ENCODE measurements around the gene PDE3A. TPM values are rescaled to one million over a fixed set of nuclear protein-coding genes. Genes with fewer than 3 reads are reported as not detected.

The PDE3A gene
- total RNA-seq, 1 experiment from 2014 or later, result 2.8 TPM

DNA sequence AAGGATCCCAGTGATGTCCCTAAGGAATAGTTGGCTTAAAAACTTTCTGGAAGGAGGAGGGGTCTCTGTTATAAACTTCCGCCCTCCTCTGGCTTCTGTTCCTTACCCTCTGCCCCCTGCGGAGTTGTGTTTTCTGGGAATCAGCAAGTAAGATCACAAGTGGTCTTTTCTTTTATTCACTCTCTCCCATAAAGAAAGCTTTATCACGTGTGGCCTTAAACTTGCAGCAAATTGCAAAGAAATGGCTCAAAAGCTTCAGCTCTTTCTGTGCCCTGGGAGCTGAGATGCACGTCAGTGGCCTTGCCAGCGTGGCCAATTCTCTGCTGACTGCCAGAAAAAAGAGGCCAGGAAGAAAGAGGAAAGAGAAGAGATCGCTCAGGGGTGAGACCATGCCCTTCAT, 326.9 kb downstream of the PDE3A start, which contains the start of gene SLCO1C1 (continued):
- TF ChIP-seq, protein P1, sequence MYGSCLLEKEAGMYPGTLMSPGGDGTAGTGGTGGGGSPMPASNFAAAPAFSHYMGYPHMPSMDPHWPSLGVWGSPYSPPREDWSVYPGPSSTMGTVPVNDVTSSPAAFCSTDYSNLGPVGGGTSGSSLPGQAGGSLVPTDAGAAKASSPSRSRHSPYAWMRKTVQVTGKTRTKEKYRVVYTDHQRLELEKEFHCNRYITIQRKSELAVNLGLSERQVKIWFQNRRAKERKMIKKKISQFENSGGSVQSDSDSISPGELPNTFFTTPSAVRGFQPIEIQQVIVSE (CRISPR knock-in tag; IDR thresholded peaks at IDR 0.05; ENCODE audit: borderline replicate concordance), result no peak

DNA sequence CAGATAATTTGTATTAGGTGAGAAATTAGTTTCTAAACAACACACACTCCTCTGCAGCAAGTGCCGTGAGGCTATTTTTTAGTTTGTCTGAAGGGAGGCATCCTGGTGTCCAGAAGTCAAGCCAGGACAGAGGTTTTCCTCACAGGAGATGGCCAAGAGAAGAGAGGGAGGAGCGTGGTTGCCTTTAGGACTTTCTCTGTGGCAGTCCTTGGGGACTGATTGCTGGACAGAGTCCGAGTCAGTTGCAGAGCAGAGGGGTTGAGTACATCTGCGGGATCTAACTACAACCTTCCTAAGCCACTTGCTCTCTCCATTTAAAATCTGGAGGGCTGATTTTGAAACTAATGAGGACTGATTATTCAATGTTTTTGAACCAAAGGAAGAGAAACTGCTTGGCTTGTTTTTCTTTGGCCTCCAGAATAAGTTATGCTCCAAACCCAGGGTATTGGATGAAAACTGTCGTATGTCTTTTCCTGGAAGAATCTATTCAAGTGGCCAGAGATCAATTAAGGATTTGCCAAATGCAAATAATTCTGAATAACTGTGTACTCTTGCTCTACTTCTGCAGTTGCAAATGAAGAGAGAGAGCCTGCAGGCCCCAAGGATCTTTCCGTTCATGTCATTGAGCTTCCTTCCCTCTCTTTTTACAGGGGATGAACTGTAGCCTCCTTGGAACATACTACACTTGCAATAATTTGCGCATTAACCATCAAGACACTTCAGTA, 328.0 kb downstream of the PDE3A start:
- CTCF ChIA-PET, result no interaction called here
- TF ChIP-seq, protein P2, sequence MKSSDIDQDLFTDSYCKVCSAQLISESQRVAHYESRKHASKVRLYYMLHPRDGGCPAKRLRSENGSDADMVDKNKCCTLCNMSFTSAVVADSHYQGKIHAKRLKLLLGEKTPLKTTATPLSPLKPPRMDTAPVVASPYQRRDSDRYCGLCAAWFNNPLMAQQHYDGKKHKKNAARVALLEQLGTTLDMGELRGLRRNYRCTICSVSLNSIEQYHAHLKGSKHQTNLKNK (CRISPR knock-in tag; IDR thresholded peaks at IDR 0.05), result no peak
- no peak for TF ChIP-seq JAZF1 (CRISPR knock-in tag; IDR thresholded peaks at IDR 0.05)
- Mint-ChIP-seq H3K36me3 (no peaks in the 10 kb centered on the region), H3K27me3 (ENCODE audit: low read depth) (no peaks in the 10 kb centered on the region), H3K4me1 (peaks cover 35% of the 10 kb centered on the region), H3K27ac (no peak overlapping the region; the same call in 1 of the 2 replicates), H3K9me3 (no peaks in the 10 kb centered on the region), H3K4me3 (no peak overlapping the region)
- POLR2A ChIA-PET, result no interaction called here
- no peak for DNase-seq (ENCODE audit: low spot score)
- ATAC-seq, result peak; percentile 48; the same call in 1 of the 2 replicates

DNA sequence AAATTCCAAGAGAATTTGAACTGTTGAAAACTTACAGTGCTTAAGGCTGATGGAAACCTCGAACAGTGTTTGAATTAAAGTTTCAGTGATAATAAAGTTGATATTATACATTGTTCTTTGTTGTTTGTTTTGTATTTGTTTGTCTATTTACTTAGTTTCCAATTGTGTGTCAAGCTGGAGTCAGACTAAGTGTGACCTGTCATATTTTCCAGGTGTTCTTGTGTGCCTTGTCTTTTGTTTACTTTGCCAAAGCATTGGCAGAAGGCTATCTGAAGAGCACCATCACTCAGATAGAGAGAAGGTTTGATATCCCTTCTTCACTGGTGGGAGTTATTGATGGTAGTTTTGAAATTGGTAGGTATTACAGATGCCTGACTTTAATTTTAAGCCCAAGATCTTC, 332.8 kb downstream of the PDE3A start:
- peaks cover 24% of the 10 kb centered on the region for H3K4me1 Mint-ChIP-seq
- CTCF ChIA-PET, result no interaction called here
- POLR2A ChIA-PET, result no interaction called here
- H3K4me3 Mint-ChIP-seq, result no peak overlapping the region
- ATAC-seq, result no peak
- H3K36me3 Mint-ChIP-seq, result no peaks in the 10 kb centered on the region
- H3K27ac Mint-ChIP-seq, result no peak overlapping the region
- no peaks in the 10 kb centered on the region for H3K9me3 Mint-ChIP-seq
- H3K27me3 Mint-ChIP-seq (ENCODE audit: low read depth), result no peaks in the 10 kb centered on the region
- no peak for DNase-seq (ENCODE audit: low spot score)
- TF ChIP-seq JAZF1 (CRISPR knock-in tag; IDR thresholded peaks at IDR 0.05) (no peak), IRF2 (CRISPR knock-in tag; IDR thresholded peaks at IDR 0.05; ENCODE audit: borderline replicate concordance, low read depth) (no peak), RORB (CRISPR knock-in tag; IDR thresholded peaks at IDR 0.05) (no peak), FOXK1 (CRISPR knock-in tag; IDR thresholded peaks at IDR 0.05) (no peak), EMX1 (CRISPR knock-in tag; IDR thresholded peaks at IDR 0.05) (no peak), ZNF232 (CRISPR knock-in tag; IDR thresholded peaks at IDR 0.05) (no peak), ZNF219 (CRISPR knock-in tag; IDR thresholded peaks at IDR 0.05; ENCODE audit: borderline replicate concordance) (no peak), MXD4 (CRISPR knock-in tag; IDR thresholded peaks at IDR 0.05; ENCODE audit: borderline replicate concordance) (no peak), GRHL2 (CRISPR knock-in tag; IDR thresholded peaks at IDR 0.05; ENCODE audit: insufficient replicate concordance, severe bottlenecking) (no peak), TEAD1 (CRISPR knock-in tag; IDR thresholded peaks at IDR 0.05) (no peak), NR3C1 (CRISPR knock-in tag; conservative IDR thresholded peaks at IDR 0.05; ENCODE audit: low read depth) (no peak), ZNF423 (CRISPR knock-in tag; IDR thresholded peaks at IDR 0.05) (no peak)
- TF ChIP-seq, protein P3, sequence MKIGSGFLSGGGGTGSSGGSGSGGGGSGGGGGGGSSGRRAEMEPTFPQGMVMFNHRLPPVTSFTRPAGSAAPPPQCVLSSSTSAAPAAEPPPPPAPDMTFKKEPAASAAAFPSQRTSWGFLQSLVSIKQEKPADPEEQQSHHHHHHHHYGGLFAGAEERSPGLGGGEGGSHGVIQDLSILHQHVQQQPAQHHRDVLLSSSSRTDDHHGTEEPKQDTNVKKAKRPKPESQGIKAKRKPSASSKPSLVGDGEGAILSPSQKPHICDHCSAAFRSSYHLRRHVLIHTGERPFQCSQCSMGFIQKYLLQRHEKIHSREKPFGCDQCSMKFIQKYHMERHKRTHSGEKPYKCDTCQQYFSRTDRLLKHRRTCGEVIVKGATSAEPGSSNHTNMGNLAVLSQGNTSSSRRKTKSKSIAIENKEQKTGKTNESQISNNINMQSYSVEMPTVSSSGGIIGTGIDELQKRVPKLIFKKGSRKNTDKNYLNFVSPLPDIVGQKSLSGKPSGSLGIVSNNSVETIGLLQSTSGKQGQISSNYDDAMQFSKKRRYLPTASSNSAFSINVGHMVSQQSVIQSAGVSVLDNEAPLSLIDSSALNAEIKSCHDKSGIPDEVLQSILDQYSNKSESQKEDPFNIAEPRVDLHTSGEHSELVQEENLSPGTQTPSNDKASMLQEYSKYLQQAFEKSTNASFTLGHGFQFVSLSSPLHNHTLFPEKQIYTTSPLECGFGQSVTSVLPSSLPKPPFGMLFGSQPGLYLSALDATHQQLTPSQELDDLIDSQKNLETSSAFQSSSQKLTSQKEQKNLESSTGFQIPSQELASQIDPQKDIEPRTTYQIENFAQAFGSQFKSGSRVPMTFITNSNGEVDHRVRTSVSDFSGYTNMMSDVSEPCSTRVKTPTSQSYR (CRISPR knock-in tag; IDR thresholded peaks at IDR 0.05), result no peak
- TF ChIP-seq, protein P4, sequence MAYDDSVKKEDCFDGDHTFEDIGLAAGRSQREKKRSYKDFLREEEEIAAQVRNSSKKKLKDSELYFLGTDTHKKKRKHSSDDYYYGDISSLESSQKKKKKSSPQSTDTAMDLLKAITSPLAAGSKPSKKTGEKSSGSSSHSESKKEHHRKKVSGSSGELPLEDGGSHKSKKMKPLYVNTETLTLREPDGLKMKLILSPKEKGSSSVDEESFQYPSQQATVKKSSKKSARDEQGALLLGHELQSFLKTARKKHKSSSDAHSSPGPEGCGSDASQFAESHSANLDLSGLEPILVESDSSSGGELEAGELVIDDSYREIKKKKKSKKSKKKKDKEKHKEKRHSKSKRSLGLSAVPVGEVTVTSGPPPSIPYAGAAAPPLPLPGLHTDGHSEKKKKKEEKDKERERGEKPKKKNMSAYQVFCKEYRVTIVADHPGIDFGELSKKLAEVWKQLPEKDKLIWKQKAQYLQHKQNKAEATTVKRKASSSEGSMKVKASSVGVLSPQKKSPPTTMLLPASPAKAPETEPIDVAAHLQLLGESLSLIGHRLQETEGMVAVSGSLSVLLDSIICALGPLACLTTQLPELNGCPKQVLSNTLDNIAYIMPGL (CRISPR knock-in tag; IDR thresholded peaks at IDR 0.05), result no peak
- TF ChIP-seq, protein P5, sequence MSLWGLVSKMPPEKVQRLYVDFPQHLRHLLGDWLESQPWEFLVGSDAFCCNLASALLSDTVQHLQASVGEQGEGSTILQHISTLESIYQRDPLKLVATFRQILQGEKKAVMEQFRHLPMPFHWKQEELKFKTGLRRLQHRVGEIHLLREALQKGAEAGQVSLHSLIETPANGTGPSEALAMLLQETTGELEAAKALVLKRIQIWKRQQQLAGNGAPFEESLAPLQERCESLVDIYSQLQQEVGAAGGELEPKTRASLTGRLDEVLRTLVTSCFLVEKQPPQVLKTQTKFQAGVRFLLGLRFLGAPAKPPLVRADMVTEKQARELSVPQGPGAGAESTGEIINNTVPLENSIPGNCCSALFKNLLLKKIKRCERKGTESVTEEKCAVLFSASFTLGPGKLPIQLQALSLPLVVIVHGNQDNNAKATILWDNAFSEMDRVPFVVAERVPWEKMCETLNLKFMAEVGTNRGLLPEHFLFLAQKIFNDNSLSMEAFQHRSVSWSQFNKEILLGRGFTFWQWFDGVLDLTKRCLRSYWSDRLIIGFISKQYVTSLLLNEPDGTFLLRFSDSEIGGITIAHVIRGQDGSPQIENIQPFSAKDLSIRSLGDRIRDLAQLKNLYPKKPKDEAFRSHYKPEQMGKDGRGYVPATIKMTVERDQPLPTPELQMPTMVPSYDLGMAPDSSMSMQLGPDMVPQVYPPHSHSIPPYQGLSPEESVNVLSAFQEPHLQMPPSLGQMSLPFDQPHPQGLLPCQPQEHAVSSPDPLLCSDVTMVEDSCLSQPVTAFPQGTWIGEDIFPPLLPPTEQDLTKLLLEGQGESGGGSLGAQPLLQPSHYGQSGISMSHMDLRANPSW (CRISPR knock-in tag; conservative IDR thresholded peaks at IDR 0.05; ENCODE audit: low read depth), result no peak
- TF ChIP-seq, protein P6, sequence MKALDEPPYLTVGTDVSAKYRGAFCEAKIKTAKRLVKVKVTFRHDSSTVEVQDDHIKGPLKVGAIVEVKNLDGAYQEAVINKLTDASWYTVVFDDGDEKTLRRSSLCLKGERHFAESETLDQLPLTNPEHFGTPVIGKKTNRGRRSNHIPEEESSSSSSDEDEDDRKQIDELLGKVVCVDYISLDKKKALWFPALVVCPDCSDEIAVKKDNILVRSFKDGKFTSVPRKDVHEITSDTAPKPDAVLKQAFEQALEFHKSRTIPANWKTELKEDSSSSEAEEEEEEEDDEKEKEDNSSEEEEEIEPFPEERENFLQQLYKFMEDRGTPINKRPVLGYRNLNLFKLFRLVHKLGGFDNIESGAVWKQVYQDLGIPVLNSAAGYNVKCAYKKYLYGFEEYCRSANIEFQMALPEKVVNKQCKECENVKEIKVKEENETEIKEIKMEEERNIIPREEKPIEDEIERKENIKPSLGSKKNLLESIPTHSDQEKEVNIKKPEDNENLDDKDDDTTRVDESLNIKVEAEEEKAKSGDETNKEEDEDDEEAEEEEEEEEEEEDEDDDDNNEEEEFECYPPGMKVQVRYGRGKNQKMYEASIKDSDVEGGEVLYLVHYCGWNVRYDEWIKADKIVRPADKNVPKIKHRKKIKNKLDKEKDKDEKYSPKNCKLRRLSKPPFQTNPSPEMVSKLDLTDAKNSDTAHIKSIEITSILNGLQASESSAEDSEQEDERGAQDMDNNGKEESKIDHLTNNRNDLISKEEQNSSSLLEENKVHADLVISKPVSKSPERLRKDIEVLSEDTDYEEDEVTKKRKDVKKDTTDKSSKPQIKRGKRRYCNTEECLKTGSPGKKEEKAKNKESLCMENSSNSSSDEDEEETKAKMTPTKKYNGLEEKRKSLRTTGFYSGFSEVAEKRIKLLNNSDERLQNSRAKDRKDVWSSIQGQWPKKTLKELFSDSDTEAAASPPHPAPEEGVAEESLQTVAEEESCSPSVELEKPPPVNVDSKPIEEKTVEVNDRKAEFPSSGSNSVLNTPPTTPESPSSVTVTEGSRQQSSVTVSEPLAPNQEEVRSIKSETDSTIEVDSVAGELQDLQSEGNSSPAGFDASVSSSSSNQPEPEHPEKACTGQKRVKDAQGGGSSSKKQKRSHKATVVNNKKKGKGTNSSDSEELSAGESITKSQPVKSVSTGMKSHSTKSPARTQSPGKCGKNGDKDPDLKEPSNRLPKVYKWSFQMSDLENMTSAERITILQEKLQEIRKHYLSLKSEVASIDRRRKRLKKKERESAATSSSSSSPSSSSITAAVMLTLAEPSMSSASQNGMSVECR (CRISPR knock-in tag; IDR thresholded peaks at IDR 0.05; ENCODE audit: borderline replicate concordance), result no peak
- TF ChIP-seq, protein P7, sequence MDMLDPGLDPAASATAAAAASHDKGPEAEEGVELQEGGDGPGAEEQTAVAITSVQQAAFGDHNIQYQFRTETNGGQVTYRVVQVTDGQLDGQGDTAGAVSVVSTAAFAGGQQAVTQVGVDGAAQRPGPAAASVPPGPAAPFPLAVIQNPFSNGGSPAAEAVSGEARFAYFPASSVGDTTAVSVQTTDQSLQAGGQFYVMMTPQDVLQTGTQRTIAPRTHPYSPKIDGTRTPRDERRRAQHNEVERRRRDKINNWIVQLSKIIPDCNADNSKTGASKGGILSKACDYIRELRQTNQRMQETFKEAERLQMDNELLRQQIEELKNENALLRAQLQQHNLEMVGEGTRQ (CRISPR knock-in tag; IDR thresholded peaks at IDR 0.05), result no peak
